ENCODE data around the gene CCL8.

The CCL8 gene

GRCh38 chr17:34354637-34355036 lies 35.4 kb downstream of the CCL8 start:
- H3K4me3 ChIP-seq (ENCODE audit: low read depth, low read length), result no peak overlapping the region
- TF ChIP-seq CTCF (IDR thresholded peaks at IDR 0.05; ENCODE audit: insufficient read depth, low read depth, low read length, missing control alignments), result no peak
- DNase-seq (ENCODE audit: low read depth), result no peak

- TF ChIP-seq CTCF (IDR thresholded peaks at IDR 0.05; ENCODE audit: insufficient read depth, low read depth, low read length, missing control alignments), result no peak
- DNase-seq (ENCODE audit: low read depth), result no peak
- H3K4me3 ChIP-seq (ENCODE audit: low read depth, low read length), result no peak within 1 kb of the TSS
These were observed 37.0 kb downstream of the CCL8 start, which contains the start of gene CCL13 for GRCh38 chr17:34356194-34356593. Gene CCL13, plus strand, starts transcription at chr17:34356480. Its CDS starts 47 bp downstream, at chr17:34356527.

- TF ChIP-seq CTCF (IDR thresholded peaks at IDR 0.05; ENCODE audit: insufficient read depth, low read depth, low read length, missing control alignments), result no peak
- H3K4me3 ChIP-seq (ENCODE audit: low read depth, low read length), result no peak overlapping the region
- DNase-seq (ENCODE audit: low read depth), result no peak
These were observed 38.2 kb downstream of the CCL8 start for GRCh38 chr17:34357398-34357797.

- no peak overlapping the region for H3K4me3 ChIP-seq (ENCODE audit: low read depth, low read length)
- no peak for DNase-seq (ENCODE audit: low read depth)
- no peak for TF ChIP-seq CTCF (IDR thresholded peaks at IDR 0.05; ENCODE audit: insufficient read depth, low read depth, low read length, missing control alignments)
These were observed 39.4 kb downstream of the CCL8 start for GRCh38 chr17:34358631-34359030.

- no peak overlapping the region for H3K4me3 ChIP-seq (ENCODE audit: low read depth, low read length)
- TF ChIP-seq CTCF (IDR thresholded peaks at IDR 0.05; ENCODE audit: insufficient read depth, low read depth, low read length, missing control alignments), result no peak
- DNase-seq (ENCODE audit: low read depth), result no peak
These were observed 41.5 kb downstream of the CCL8 start for GRCh38 chr17:34360601-34361270.

- DNase-seq (ENCODE audit: low read depth), result peak; percentile 91
- H3K4me3 ChIP-seq (ENCODE audit: low read depth, low read length), result no peak overlapping the region
- peak; percentile 100 for TF ChIP-seq CTCF (IDR thresholded peaks at IDR 0.05; ENCODE audit: insufficient read depth, low read depth, low read length, missing control alignments)
These were observed 42.3 kb downstream of the CCL8 start for GRCh38 chr17:34361478-34362061.
